Measurements from ENCODE around the gene GALNT6. TPM values are rescaled to one million over a fixed set of nuclear protein-coding genes. Genes with fewer than 3 reads are reported as not detected.

GALNT6 gene
- total RNA-seq, 1 donor from 2014 or later = 35.0 TPM

- no peaks in the 10 kb centered on the region for H3K27me3 ChIP-seq (ENCODE audit: control insufficient read depth, insufficient read depth, low read length)
- H3K36me3 ChIP-seq (ENCODE audit: control insufficient read depth, insufficient read depth, low read length) = no peaks in the 10 kb centered on the region
- H3K4me3 ChIP-seq (ENCODE audit: low read depth, low read length) = no peak overlapping the region
- no peak for DNase-seq (ENCODE audit: low read depth)
- no peak for TF ChIP-seq CTCF (IDR thresholded peaks at IDR 0.05; ENCODE audit: insufficient read depth, low read length, poor library complexity, severe bottlenecking)
These were observed 8.7 kb upstream of the GALNT6 start for GRCh38 chr12:51399891-51400290.

- Histone ChIP-seq H3K4me3 (ENCODE audit: low read depth, low read length) (no peak overlapping the region), H3K36me3 (ENCODE audit: control insufficient read depth, insufficient read depth, low read length) (no peaks in the 10 kb centered on the region), H3K27me3 (ENCODE audit: control insufficient read depth, insufficient read depth, low read length) (no peaks in the 10 kb centered on the region)
- TF ChIP-seq CTCF (IDR thresholded peaks at IDR 0.05; ENCODE audit: insufficient read depth, low read length, poor library complexity, severe bottlenecking) = no peak
- no peak for DNase-seq (ENCODE audit: low read depth)
These were observed 6.5 kb upstream of the GALNT6 start for GRCh38 chr12:51397670-51398069.

- DNase-seq (ENCODE audit: low read depth) = no peak
- Histone ChIP-seq H3K27me3 (ENCODE audit: control insufficient read depth, insufficient read depth, low read length) (no peaks in the 10 kb centered on the region), H3K4me3 (ENCODE audit: low read depth, low read length) (no peak overlapping the region), H3K36me3 (ENCODE audit: control insufficient read depth, insufficient read depth, low read length) (no peaks in the 10 kb centered on the region)
- TF ChIP-seq CTCF (IDR thresholded peaks at IDR 0.05; ENCODE audit: insufficient read depth, low read length, poor library complexity, severe bottlenecking) = no peak
These were observed 4.4 kb upstream of the GALNT6 start for GRCh38 chr12:51395283-51396230.

- Histone ChIP-seq H3K27me3 (ENCODE audit: control insufficient read depth, insufficient read depth, low read length) (no peaks in the 10 kb centered on the region), H3K36me3 (ENCODE audit: control insufficient read depth, insufficient read depth, low read length) (no peaks in the 10 kb centered on the region), H3K4me3 (ENCODE audit: low read depth, low read length) (no peak overlapping the region)
- peak; percentile 81 for DNase-seq (ENCODE audit: low read depth)
- no peak for TF ChIP-seq CTCF (IDR thresholded peaks at IDR 0.05; ENCODE audit: insufficient read depth, low read length, poor library complexity, severe bottlenecking)
These were observed 2.7 kb upstream of the GALNT6 start for GRCh38 chr12:51393676-51394545.

GRCh38 chr12:51392556-51393237 is 1.5 kb upstream of the GALNT6 start:
- no peak for DNase-seq (ENCODE audit: low read depth)
- no peak for TF ChIP-seq CTCF (IDR thresholded peaks at IDR 0.05; ENCODE audit: insufficient read depth, low read length, poor library complexity, severe bottlenecking)
- Histone ChIP-seq H3K4me3 (ENCODE audit: low read depth, low read length) (peak overlapping the region; percentile 50), H3K27me3 (ENCODE audit: control insufficient read depth, insufficient read depth, low read length) (no peaks in the 10 kb centered on the region), H3K36me3 (ENCODE audit: control insufficient read depth, insufficient read depth, low read length) (no peaks in the 10 kb centered on the region)

All from kidney epithelial cell (primary cell).